Endothelial cell of umbilical vein (primary cell): ENCODE results near the gene DNAH1. TPM values are rescaled to one million over a fixed set of nuclear protein-coding genes. Genes with fewer than 3 reads are reported as not detected.

Source experiments
- BruUV-seq: library from RNA; stranded (reverse); fragments of 400-500 nt; replicated peaks from 2 replicates; lab custom pipeline; 2021; lab: Mats Ljungman, UMichigan
- CTCF ChIA-PET: fragments of 300-600, 350-600 bp; sonication (Branson Sonifier 250); formaldehyde crosslinking; loops from one replicate; lab custom pipeline; 2021; ENCODE audit warnings: antibody characterized with exemption, inconsistent platforms; lab: Charles Lee
- POLR2A ChIA-PET: fragments of 300-600, 350-600 bp; sonication (Branson Sonifier 250); formaldehyde crosslinking; loops from one replicate; lab custom pipeline; 2021; ENCODE audit warnings: antibody characterized with exemption, inconsistent platforms; lab: Charles Lee
- DNase-seq: peaks from one replicate; pipeline ENCODE4 v3.0.0-alpha.2; 2011; ENCODE audit warnings: low read depth, low spot score
- FAIRE-seq: peaks from 2 replicates; lab custom pipeline; 2011; peaks lifted over from hg19 to GRCh38; lab: Jason Lieb, UNC
- H2AFZ ChIP-seq: 2 replicates; pipeline ENCODE4 v1.6.0; 2012; ENCODE audit warnings: low read depth, low read length, control low read depth, inconsistent platforms
- H3K27ac ChIP-seq: 2 replicates; pipeline ENCODE4 v1.5.1; 2011; ENCODE audit warnings: low read depth, mild to moderate bottlenecking, control low read depth, low read length, moderate library complexity; ENCODE audit not compliant: insufficient read depth
- H3K27me3 ChIP-seq, 2 experiments: 2 replicates each; pipeline versions ENCODE4 v1.6.0 to v1.6.1; 2011; ENCODE audit warnings: low read length in 2 of 2, mixed read lengths in 1 of 2; ENCODE audit not compliant: control insufficient read depth in 2 of 2, insufficient read depth in 2 of 2
- H3K36me3 ChIP-seq, 2 experiments: 2 replicates in 1 of 2; 3 replicates in 1 of 2; pipeline ENCODE4 v1.5.1; 2011; ENCODE audit warnings: low read length in 2 of 2, mild to moderate bottlenecking in 1 of 2, moderate library complexity in 1 of 2; ENCODE audit not compliant: control insufficient read depth in 2 of 2, insufficient read depth in 2 of 2; ENCODE audit errors: extremely low read depth in 1 of 2
- H3K4me1 ChIP-seq: 3 replicates; pipeline ENCODE4 v1.5.1; 2011; ENCODE audit warnings: mild to moderate bottlenecking, low read length; ENCODE audit not compliant: control insufficient read depth, insufficient read depth; ENCODE audit errors: extremely low read depth
- H3K4me2 ChIP-seq: 2 replicates; pipeline ENCODE4 v1.6.1; 2011; ENCODE audit warnings: low read length, control low read depth, mixed read lengths; ENCODE audit not compliant: insufficient read depth
- H3K4me3 ChIP-seq, 3 experiments: fragments of 200-600 bp in 1 of 3; sonication (generic), shearing (Covaris generic) in 1 of 3; replicated peaks in 1 of 3; 2 replicates each; pipeline ENCODE4 v1.5.1; 2011 to 2016; ENCODE audit warnings: control low read depth in 3 of 3, low read length in 3 of 3, mild to moderate bottlenecking in 2 of 3, inconsistent platforms in 1 of 3, low read depth in 1 of 3, moderate library complexity in 1 of 3; ENCODE audit not compliant: insufficient read depth in 1 of 3
- H3K79me2 ChIP-seq: 2 replicates; pipeline ENCODE4 v1.6.0; 2012; ENCODE audit warnings: low read length, inconsistent platforms; ENCODE audit not compliant: control insufficient read depth, insufficient read depth
- H3K9ac ChIP-seq: replicated peaks from 2 replicates; pipeline ENCODE3; 2011; ENCODE audit warnings: low read length, control low read depth; ENCODE audit not compliant: insufficient read depth; ENCODE audit errors: extremely low read depth
- H3K9me1 ChIP-seq: replicated peaks from 3 replicates; pipeline ENCODE4 v1.6.0; 2011; ENCODE audit warnings: mild to moderate bottlenecking, low read length; ENCODE audit not compliant: control insufficient read depth, insufficient read depth; ENCODE audit errors: extremely low read depth
- H3K9me3 ChIP-seq: replicated peaks from 2 replicates; pipeline ENCODE4 v1.5.1; 2012; ENCODE audit warnings: low read length, inconsistent platforms; ENCODE audit not compliant: control insufficient read depth, insufficient read depth
- H4K20me1 ChIP-seq: replicated peaks from 2 replicates; pipeline ENCODE3; 2011; ENCODE audit warnings: mild to moderate bottlenecking, low read length; ENCODE audit not compliant: control insufficient read depth, insufficient read depth; ENCODE audit errors: extremely low read depth
- EZH2 ChIP-seq: IDR thresholded peaks from 2 replicates; pipeline ENCODE4 v1.6.1; 2012; ENCODE audit warnings: borderline replicate concordance, low read depth, mild to moderate bottlenecking, moderate library complexity, low read length, inconsistent platforms; ENCODE audit not compliant: severe bottlenecking
- FOS ChIP-seq: IDR thresholded peaks from 2 replicates; pipeline ENCODE4 v1.6.1; 2011; ENCODE audit warnings: mild to moderate bottlenecking, low read length, moderate library complexity, borderline replicate concordance; ENCODE audit not compliant: insufficient read depth
- GATA2 ChIP-seq: IDR thresholded peaks from 2 replicates; pipeline ENCODE4 v1.7.0; 2011; ENCODE audit warnings: low read depth, mild to moderate bottlenecking, moderate library complexity, mixed read lengths, low read length; ENCODE audit not compliant: insufficient read length, insufficient read depth
- JUN ChIP-seq: IDR thresholded peaks from 2 replicates; pipeline ENCODE4 v1.6.1; 2011; ENCODE audit warnings: borderline replicate concordance, low read depth; ENCODE audit not compliant: insufficient read length, insufficient read depth
- MYC ChIP-seq: IDR thresholded peaks from one replicate; pipeline ENCODE4 v1.6.1; 2011; ENCODE audit warnings: mild to moderate bottlenecking, low read depth, low read length
- POLR2A ChIP-seq: IDR thresholded peaks from 2 replicates; pipeline ENCODE4 v1.6.1; 2012; ENCODE audit warnings: low read depth, mild to moderate bottlenecking, control low read depth, low read length
- POLR2AphosphoS5 ChIP-seq: IDR thresholded peaks from 2 replicates; pipeline ENCODE4 v1.6.1; 2012; ENCODE audit warnings: low read depth, mild to moderate bottlenecking, control low read depth, low read length, moderate library complexity; ENCODE audit not compliant: insufficient read depth
- dilution Hi-C: fragments of 300-500 bp; cut with MboI; formaldehyde crosslinking; loops from one replicate; pipeline ENCODE4 v1.15.0; 2019; ENCODE audit warnings: low sequenced_read_pairs; ENCODE audit not compliant: extremely low pct_ligation_motif_present
- intact Hi-C: fragments of 100-400 bp; cut with micrococcal nuclease; formaldehyde crosslinking; loops from one replicate; pipeline ENCODE4 v1.10.0; 2022
- polyA plus RNA-seq, 4 experiments: library from polyadenylated mRNA; depleted of rRNA in 3 of 4; stranded (reverse) in 3 of 4; unstranded in 1 of 4; fragments of >200 nt; gene quantifications; 2 replicates each; pipeline versions ENCODE4 v1.2.1 to v1.2.3, GENCODE V29; 2011 to 2012; ENCODE audit warnings: missing spikeins in 1 of 4
- total RNA-seq: library from RNA; stranded (reverse); gene quantifications from 2 replicates; pipeline ENCODE4 v1.2.3, GENCODE V29; 2021
- TF ChIP-seq, protein P1 (sequence below): IDR thresholded peaks from 2 replicates; pipeline ENCODE4 v1.6.1; 2011; ENCODE audit not compliant: insufficient read depth, insufficient read length
- TF ChIP-seq, protein P2 (sequence below), 2 donors: IDR thresholded peaks; 1 replicate in 1 of 2; 2 replicates in 1 of 2; pipeline ENCODE4 v1.5.1; 2011; ENCODE audit warnings: low read length in 2 of 2, mild to moderate bottlenecking in 2 of 2, moderate library complexity in 2 of 2, control low read depth in 1 of 2, inconsistent platforms in 1 of 2, low read depth in 1 of 2; ENCODE audit not compliant: insufficient read depth in 1 of 2; ENCODE audit errors: extremely low read depth in 1 of 2

The DNAH1 gene
- total and polyA plus RNA-seq, 2 donors (not counting 3 experiments of a cell fraction or from before 2014, with no cell fraction given), result 5.8 to 6.0 TPM

DNA sequence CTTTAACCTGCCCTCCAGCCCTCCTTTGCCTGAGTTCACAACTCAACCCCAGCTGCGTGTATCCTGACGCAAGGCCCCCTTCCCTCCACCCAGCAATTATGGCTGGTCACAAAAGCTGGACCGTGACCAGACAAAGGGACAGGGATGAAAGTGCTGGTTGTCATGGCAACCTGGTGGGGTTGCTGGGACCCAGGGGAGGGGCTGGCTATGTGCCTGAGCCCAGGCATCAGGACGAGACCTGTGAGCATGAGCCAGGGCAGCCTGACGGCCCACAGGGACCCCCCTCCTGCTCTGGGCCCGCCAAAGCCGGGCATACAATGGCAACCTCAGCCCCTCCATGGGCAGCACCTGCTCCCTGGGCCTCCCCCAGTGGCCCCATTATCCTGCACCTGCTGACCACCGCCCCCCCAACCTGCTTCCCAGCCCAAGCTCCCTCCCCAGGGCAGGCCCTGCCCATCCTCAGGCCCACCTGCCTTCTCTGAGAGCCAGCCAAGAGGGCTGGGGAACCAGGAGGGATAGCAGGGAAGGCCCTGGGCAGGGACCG is 4.5 kb upstream of the DNAH1 start:
- TF ChIP-seq, protein P1, sequence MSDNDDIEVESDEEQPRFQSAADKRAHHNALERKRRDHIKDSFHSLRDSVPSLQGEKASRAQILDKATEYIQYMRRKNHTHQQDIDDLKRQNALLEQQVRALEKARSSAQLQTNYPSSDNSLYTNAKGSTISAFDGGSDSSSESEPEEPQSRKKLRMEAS, result no peak
- TF ChIP-seq POLR2A (no peak), FOS (no peak), GATA2 (no peak)
- Histone ChIP-seq H3K27me3 (no peaks in the 10 kb centered on the region), H3K79me2 (no peaks in the 10 kb centered on the region), H3K9me3 (no peaks in the 10 kb centered on the region), H3K9ac (no peak overlapping the region), H3K4me1 (peaks cover 15% of the 10 kb centered on the region), H3K36me3 (no peaks in the 10 kb centered on the region), H4K20me1 (no peaks in the 10 kb centered on the region), H2AFZ (no peak overlapping the region), H3K27ac (no peak overlapping the region), H3K9me1 (no peaks in the 10 kb centered on the region), H3K4me3 (no peak overlapping the region), H3K4me2 (no peak overlapping the region)
- no peak for FAIRE-seq
- ChIA-PET POLR2A (no interaction called here), CTCF (no interaction called here)
- dilution Hi-C loops, result no loop called here
- no peak for DNase-seq
- no TSS peak for BruUV-seq
- intact Hi-C loops, result no loop called here

DNA sequence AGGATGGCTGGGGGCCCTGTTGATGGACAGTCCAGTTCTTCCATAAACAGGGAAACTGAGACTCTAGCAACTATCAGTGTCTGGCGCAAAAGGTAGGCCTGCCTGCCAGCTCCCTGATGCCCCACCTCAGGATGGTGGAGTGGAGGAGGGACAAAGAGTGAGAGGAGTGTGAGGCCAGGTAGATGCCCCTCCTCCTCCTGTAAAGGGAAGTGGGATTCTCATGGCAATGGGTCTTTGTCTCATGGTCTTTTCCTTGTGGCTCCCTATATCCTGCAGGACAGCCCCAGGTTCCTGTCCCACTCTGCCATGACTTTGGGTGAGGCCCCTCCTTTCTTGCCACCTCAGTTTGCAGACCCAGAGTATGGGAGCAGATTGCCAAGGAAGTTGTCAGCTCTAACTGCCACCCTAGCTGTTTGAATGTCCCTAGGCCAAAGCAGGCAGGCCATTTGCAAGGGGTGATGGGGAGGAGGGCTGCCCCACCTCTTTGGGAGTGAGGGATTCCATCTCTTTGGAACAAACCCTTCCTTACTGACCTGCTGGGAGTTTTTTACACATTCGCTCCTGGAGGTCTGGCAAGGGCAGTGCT is 2.8 kb upstream of the DNAH1 start:
- Histone ChIP-seq H3K27me3 (no peaks in the 10 kb centered on the region), H3K9me1 (no peaks in the 10 kb centered on the region), H4K20me1 (no peaks in the 10 kb centered on the region), H3K36me3 (no peaks in the 10 kb centered on the region), H3K9ac (no peak overlapping the region), H3K4me1 (peaks cover 19% of the 10 kb centered on the region), H2AFZ (peak overlapping the region; percentile 39), H3K79me2 (no peaks in the 10 kb centered on the region), H3K9me3 (no peaks in the 10 kb centered on the region), H3K4me3 (no peak overlapping the region), H3K27ac (peak overlapping the region; percentile 54), H3K4me2 (peak overlapping the region; percentile 5)
- BruUV-seq, result no TSS peak
- no peak for DNase-seq
- TF ChIP-seq GATA2 (no peak), FOS (no peak), POLR2A (no peak), JUN (no peak), EZH2 (no peak), POLR2AphosphoS5 (no peak), MYC (no peak)
- TF ChIP-seq, protein P1, result no peak
- TF ChIP-seq, protein P2, sequence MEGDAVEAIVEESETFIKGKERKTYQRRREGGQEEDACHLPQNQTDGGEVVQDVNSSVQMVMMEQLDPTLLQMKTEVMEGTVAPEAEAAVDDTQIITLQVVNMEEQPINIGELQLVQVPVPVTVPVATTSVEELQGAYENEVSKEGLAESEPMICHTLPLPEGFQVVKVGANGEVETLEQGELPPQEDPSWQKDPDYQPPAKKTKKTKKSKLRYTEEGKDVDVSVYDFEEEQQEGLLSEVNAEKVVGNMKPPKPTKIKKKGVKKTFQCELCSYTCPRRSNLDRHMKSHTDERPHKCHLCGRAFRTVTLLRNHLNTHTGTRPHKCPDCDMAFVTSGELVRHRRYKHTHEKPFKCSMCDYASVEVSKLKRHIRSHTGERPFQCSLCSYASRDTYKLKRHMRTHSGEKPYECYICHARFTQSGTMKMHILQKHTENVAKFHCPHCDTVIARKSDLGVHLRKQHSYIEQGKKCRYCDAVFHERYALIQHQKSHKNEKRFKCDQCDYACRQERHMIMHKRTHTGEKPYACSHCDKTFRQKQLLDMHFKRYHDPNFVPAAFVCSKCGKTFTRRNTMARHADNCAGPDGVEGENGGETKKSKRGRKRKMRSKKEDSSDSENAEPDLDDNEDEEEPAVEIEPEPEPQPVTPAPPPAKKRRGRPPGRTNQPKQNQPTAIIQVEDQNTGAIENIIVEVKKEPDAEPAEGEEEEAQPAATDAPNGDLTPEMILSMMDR (IDR thresholded peaks at IDR 0.05; ENCODE audit: extremely low read depth in 1 of 2, insufficient read depth in 1 of 2, low read depth in 1 of 2, low read length in 2 of 2), result no peak
- ChIA-PET CTCF (interaction anchor here (2.9 kb wide), 1 partner anchor 26 kb away, joined by 8 read pairs; no protein-coding TSS in a partner anchor), POLR2A (no interaction called here)
- intact Hi-C loops, result loop anchor here (1.0 kb wide), 1 partner anchor 22 kb away; no protein-coding TSS in a partner anchor
- FAIRE-seq, result no peak
- dilution Hi-C loops, result no loop called here
